Fibroblast of skin of right quadriceps (primary cell): ENCODE measurements around the gene TMEM14A.
"Not testable (repeated sequence)": the region's sequence is repeated elsewhere in the genome, so short reads cannot be mapped to it uniquely, and the experiment has no call there.

ENCODE experiments used
- DNase-seq: peaks from one replicate; pipeline ENCODE4 v3.0.0-alpha.2; 2013

Gene TMEM14A

DNA sequence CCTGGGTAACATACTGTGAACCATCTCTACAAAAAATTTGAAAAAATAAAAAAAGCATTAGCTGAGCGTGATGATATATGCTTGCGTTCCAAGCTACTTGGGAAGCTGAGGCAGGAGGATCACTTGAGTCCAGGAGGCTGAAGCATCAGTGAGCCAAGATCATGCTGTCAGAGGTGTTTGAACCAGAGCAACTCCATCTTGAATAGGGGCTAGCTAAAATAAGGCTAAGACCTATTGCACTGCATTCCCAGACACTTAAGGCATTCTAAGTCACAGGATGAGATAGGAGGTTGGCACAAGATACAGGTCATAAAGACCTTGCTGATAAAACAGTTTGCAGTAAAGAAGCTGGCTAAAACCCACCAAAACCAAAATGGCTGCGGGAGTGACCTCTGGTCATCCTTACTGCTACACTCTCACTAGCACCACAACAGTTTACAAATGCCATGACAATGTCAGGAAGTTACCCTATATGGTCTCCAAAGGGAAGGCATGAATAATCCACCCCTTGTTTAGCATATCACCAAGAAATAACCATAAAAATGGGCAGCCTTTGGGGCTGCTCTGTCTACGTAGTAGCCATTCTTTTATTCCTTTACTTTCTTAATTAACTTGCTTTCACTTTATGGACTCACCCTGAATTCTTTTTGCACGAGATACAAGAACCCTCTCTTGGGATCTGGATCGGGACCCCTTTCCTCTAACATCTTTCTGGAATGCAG, 34.0 kb downstream of the TMEM14A start:
- not testable (repeated sequence) for DNase-seq

DNA sequence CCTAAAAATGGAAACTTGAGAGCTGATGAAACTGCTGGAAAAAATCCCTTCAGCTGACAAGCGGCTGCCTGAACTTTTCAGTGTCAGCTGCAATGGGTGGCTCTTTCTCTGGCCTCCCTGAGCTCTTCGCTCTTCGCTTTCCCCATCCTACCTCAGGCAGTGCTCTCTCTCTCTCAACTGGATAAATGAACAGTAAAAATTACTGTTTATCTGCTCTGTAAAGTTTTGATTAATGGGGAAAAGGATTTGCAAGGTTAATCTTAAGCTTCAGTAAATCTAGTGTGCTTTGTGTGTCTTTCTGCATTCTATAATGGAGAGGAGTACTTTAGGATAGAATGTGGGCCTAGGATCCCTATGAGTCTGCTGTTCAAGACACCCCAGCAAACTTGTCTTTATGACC, 35.1 kb downstream of the TMEM14A start:
- DNase-seq: no peak

DNA sequence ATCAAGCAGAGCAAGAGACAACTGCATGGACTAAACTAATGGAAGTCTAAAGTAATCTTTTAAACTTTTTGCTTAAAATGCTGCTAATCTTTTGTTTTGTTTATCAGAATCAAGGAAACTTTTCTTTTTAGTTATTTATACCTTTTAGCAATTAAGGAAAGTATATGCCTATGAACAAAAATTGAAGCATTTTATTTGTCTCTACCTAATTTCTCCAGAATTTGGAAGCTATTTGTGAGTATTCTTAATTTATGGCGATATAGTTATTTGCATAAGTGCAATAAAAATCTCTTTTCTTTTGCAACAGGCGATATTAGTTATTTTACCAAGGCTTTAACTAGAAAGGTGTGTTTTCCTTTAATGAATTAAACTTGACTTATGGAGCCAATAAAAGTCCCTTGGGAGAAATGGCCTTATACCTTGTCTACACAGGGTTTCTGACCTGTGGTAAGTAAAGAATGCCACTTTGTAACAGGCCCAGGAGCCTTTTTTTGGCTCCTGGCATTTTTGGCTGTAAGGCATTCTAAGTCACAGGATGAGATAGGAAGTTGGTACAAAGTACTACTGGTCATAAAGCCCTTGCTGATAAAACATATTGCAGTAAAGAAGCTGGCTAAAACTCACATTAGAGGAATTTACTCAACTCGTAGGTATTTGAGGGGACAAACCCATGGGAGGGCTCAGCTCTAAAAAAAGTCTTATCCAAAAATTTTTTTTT, 37.2 kb downstream of the TMEM14A start:
- no peak for DNase-seq

DNA sequence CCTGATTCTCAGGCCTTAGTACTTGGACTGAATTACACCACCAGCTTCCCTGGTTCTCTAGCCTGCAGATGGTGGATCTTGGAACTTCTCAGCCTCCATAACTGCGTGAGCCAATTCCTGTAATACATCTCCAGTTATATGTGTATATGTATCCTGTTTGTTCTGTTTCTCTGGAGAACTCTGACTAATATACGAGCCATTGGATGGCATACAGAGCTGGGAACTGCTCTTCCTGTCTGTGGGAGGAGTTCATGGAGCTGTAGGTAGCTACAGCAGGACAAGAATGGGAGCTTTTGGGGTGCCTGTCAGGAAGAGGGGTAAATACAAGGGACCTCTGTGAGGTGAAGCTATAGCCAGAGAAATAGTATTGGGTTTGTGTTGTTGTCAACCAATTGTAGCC, 41.2 kb downstream of the TMEM14A start:
- no peak for DNase-seq

DNA sequence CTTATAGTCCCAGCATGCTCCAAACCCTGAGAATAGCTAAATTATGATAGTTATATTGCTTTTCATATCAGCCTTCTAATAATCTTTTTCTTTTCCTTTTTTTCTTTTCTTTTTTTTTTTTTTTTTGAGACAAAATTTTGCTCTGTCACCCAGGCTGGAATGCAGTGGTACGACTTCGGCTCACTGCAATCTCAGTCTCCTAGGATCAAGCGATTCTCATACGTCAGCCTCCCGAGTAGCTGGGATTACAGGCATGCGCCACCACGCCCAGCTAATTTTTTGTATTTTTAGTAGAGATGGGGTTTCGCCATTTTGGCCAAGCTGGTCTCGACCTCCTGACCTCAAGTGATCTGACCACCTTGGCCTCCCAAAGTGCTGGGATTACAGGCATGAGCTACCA, 43.8 kb downstream of the TMEM14A start:
- DNase-seq: not testable (repeated sequence)

DNA sequence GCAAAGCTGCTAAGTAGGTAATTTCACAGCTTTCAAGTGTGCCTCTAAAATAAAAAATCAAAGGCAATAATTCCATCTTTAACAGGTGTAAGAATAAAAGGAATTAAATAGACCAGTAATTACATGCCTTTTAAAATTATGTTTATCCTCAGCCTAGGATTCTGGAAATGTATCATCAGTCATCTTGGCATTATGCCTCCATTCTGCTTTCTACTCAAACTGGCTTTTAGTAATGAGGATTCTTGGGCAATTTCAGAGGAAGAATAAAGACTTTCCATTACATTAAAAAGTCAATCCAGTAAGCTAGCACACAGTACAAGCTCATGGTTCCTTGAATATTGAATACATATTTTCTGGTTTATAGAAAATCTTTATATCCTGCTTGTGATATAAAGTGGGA, 47.6 kb downstream of the TMEM14A start:
- DNase-seq: no peak

DNA sequence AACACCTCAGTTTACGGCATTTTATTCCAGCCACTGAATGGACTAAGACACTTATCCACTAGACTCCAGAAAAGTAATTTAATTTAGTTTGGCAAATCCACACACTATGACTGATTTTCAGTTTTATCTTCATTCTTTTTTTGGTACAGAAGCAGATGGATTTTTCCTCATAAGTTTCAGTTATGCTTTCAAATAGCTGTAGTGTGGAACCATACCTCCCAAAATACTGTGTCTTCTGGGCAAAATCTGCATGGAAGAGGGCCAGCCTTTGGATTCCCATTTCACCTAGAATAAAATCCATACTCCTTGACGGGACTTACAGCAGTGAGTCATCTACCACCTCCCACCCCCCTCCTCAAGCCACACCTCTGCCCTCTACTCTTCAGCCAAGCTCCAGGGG, 49.4 kb downstream of the TMEM14A start:
- DNase-seq: no peak

DNA sequence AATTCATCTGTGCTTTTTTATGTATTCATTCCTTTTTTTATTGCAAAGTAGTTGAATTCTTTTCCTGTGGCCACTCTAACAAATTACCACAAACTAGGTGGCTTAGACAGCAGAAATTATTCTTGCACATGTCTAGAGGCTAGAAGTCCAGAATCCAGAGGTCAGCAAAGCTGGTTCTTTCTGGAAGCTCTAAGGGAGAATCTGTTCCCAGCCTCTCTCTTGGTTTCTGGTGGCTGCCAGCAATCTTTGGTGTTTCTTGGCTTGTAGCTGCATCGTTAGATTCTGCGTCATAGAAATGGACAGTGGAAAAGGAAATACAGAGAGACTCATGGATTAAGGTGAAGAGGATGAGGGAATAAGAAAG, 53.1 kb downstream of the TMEM14A start:
- DNase-seq: peak; percentile 50

DNA sequence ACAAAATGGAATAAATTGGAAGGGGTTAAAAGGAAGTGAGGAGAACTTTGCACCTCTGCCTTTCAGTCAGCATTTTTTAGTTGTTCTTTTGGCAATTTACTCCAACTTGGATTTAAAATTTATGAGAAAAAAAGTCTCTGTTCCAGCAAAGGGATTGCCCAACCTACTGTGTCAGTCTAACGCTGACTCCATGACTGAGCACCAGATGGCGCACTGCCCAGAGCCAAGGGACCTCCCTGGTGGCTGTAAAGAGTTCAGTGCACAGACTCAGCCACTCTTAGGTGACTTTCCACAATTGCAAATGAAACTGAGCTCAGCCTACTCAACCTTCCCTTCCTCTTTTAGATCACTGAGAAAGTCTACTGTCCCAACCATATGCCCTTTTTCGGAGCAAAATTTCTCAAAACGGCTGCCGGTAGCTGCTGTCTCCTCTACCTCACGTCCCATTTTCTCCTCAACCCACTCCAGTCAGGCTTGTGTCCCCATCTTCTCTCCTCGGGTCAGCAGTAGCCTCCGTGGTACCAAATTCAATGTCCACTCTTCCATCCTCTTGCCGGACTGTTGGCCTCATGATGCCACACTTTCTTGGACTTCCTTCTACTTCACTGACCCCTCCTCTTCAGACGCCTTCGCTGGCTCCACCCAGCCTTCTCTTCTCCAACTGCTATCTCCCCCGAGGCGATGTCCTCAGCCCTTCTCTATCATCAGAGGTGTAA, 53.7 kb downstream of the TMEM14A start:
- DNase-seq: peak; percentile 69

DNA sequence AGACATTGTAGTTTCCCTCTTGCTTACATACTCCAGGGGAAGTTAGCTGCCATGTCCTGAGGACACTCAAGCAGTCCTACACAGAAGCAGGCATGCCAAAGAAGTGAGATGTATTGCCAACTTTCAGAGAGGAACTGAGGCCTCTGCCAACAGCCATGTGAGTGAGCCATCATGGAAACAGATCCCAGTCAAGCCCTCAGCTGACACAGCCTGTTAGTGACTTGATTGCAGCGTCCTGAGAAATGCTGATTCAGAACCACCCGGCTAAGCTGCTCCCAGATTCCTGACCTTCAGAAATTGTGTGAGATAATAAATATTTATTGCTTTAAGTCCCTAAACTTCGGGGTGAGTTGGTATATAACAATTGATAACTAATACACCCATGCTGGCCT, 54.2 kb downstream of the TMEM14A start:
- no peak for DNase-seq

DNA sequence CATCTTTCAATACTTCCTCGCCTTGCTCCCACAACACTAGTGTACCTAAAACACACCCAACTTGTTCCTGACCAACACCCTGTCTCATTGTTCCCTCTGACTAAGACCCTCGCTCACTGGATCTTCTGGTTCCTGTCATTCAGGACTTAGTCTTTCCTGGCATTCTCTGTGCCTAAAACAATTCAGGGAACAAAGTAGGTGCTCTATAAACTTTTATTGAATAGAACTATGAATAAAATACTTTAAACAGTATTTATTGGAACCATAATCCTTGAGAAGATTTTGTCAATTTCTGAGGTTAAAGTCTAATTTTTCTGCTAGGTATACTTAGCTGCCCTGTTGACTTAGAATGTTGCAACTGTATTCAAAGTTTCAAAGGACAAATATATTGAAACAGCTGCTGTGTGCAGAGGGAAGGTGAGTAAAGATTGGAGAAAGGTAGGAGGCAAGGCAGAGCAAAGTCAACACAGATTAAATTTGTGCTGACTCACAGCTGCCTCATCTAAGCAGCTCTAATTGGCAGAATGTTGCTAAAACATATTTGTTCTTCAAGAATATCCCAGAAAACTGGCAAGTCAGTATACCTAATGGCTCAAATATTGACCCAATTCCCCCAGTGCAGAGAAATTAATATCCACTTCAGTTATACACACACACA, 54.8 kb downstream of the TMEM14A start:
- peak; percentile 13 for DNase-seq

DNA sequence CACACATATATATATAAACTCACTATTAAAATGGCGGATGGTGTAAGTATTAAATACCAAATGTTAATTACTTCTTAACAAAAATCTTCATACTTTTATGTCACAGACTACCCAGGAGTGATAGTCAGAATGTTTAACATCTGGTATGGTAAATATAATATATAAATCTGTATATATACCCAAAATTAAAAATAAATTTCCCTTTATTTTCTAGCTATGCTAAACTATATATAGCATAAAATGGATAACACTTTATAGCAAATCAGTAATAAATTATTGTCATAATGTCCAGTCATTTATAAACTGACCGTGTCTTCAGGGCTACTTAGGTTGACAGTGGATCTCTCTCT, 55.3 kb downstream of the TMEM14A start:
- DNase-seq: no peak

DNA sequence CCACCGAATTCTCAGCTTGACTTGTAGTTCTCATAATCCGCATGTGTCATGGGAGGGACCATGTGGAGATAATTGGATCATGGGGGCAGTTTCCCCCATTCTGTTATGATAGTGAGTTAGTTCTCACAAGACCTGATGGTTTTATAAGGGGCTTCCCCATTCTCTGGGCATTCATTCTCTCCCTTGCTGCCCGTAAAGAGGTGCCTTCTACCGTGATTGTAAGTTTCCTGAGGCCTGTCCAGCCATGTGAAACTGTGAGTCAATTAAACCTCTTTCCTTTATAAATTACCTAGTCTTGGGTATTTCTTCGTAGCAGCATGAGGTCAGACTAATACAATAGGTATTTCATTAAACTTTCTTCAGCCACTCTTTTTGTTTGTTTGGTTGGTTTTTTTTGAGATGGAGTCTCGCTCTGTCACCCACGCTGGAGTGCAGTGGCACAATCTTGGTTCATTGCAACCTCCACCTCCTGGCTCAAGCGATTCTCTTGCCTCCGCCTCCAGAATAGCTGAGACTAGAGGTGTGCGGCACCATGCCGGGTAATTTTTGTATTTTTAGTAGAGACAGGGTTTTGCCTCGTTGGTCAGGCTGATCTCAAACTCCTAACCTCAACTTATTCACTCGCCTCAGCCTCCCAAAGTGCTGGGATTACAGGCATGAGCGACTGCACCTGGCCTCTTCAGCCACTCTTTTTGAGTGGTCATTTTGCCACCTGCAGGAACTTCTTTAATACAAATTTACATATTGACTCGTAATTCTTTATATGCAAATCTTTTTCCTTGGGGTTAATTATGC, 56.0 kb downstream of the TMEM14A start:
- DNase-seq: no peak

DNA sequence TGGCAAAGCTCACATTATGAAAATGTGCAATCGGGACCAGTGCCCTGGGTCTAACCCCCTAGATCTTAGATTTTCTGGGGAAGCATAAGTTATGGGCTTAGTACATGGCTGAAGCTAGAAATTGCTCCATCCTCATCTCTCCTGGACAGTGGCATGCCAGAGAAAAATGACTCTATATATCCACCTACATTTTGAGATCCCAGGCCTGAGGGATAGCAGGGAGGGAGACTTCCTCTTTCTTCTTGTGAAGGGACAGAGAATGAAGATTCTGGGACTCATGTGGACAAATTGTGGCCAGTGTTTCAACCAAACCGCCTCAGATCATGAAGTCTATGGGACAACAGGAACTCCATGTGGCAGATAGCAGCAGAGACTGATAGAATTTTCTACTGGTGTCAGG, 57.0 kb downstream of the TMEM14A start:
- DNase-seq: no peak

DNA sequence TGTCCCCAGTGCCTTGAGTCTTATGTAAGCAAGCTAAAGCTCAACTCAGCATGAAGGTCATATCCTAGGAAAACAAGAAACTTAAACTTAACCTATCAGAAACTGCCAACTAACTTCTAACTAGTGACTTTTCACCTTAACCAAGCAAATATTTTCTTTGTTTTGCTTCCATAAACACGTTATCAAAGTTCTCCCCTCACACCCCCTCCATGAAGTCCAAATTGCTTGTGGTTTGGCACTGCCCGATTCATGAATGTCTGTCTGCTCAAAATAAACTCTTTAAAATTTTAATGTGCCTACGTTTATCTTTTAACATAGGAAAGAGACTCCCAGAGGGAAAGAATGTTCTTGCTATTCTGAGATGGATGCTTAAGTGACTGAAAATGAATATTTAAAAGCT, 57.5 kb downstream of the TMEM14A start:
- DNase-seq: no peak

DNA sequence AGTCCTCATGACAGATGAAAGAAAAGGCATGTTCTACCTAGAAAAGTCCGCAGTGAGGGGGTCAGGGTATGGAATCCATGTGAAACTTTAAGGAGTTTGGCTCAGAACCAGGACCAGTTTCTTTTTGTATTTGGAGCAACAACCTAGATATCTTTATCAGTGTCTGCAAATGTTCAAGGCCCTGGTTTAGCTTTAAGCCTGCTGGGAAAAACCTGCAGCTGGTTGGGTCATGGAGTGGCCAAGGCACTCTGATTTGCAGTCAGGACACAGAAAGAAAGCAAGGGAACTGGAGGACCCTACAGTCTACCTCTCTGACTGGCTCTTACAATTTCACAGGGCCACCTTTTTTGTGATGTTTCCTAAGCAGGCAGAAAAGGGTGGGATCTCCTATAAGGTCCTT, 58.7 kb downstream of the TMEM14A start:
- DNase-seq: no peak

DNA sequence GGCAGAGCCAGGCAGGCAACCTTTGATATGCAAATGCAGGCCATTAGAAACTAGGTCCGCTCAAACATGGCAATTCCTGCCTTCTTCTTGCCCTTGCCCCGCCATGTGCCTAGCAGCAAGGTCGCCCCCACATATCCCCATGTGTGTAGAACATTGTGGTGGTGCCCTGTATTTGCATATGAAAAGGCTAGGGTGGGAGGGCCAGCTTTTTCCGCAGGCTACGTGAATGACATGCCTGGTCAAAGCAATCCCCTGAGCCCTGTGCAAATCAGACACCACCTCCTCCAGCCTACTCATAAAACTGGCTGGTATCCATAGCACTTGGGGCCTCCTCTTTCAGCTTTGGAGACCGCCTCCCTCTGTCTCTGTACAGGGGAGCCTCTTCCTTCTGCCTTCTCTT, 60.8 kb downstream of the TMEM14A start:
- no peak for DNase-seq

DNA sequence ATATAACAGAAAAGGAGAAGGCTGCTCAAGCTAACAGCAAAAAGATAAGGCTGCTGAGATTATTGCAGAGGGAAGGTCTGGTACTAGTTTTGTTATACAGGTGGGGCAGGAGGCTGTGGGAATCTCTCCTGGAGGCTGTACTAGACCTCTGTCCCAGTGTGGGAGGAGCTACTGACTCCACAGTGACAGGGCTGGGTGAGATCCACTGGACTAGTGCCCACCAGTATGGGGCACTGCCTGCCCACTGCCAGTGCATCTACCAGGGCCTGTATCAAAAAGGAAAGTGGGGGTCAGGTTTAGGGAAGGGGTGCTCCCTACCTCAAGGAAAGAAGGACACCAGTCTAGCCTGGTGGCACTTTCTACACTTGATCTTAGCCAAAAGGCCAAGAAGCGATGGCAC, 62.3 kb downstream of the TMEM14A start:
- no peak for DNase-seq

DNA sequence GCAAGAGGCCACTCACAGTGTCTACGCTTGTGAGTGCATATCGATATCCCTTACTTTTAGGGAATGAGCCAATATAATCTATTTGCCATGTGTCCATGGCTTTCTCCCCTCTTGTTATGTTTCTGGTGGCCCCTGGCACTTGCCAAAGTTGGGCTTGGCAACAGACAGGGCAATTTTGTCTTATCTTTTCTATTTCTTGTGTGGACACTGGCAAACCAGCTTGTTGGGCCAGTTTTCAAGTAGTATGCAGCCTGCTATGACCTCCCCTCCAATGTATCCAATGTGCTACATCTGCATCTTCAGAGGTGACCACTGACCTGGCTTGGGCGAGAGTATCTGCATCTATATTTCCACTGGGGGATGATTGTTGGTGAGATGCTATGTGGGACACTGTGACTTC, 63.2 kb downstream of the TMEM14A start:
- DNase-seq: no peak

DNA sequence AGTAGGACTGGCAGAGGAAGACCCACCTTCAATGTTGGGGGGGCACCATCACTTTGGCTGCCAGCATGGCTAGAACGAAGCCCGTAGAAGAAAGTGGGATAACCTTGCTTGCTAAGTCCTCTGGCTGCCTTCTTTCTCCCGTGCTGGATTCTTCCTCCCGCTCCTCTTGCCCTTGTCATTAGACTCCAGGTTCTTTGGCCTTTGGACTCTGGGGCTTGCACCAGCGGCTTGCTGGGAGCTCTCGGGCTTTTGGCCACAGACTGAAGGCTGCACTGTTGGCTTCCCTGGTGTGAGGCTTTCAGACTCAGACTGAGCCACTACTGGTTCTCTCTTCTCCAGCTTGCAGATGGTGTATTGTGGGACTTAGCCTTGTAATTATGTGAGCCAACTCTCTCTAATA, 64.2 kb downstream of the TMEM14A start:
- no peak for DNase-seq

DNA sequence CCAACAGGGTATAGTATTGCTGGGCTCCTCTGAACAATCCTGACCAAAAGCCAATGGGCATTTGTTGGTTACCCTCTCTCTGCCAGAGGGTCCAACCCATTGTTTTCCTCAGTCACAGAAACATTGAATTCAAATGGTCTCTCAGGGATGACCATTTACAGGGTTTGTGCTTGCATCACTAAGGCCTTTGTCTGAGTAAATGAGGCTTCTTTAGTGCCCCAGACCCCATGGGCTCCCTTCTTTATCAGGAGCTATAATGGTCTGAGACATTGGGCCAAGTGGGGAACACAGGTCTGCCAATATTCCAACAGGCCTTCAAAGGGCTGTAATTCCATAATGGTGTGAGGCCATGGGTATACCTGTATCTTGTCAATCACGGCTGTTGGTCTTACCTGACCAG, 65.2 kb downstream of the TMEM14A start:
- no peak for DNase-seq
